Head of caudate nucleus (tissue), 42 donors: Measurements from ENCODE around the gene BIRC7.
"Not testable (repeated sequence)": the region's sequence is repeated elsewhere in the genome, so short reads cannot be mapped to it uniquely, and the experiment has no call there.

Source experiments
- DNase-seq, 42 donors: peaks; one replicate each; pipeline versions ENCODE4 v3.0.0 to v3.0.0-alpha.2; 2020 to 2021; ENCODE audit warnings: mixed read lengths in 7 of 42
- intact Hi-C: fragments of 100-400 bp; cut with DNase I; formaldehyde crosslinking; loops from one replicate; pipeline ENCODE4 v1.15.0; 2022

Gene BIRC7

GRCh38 chr20:63240004-63240403, 4.3 kb downstream of the BIRC7 start:
- no peak for DNase-seq
- intact Hi-C loops: no loop called here

- intact Hi-C loops: no loop called here
- DNase-seq: no peak
These were observed 5.6 kb downstream of the BIRC7 start for GRCh38 chr20:63241272-63241671.

GRCh38 chr20:63242736-63243135, 7.0 kb downstream of the BIRC7 start:
- no peak for DNase-seq
- intact Hi-C loops: no loop called here

GRCh38 chr20:63243604-63244247, 8.0 kb downstream of the BIRC7 start:
- no peak for DNase-seq
- intact Hi-C loops: no loop called here

- DNase-seq: no peak
- intact Hi-C loops: no loop called here
These were observed 8.8 kb downstream of the BIRC7 start for GRCh38 chr20:63244468-63244867.

- intact Hi-C loops: no loop called here
- DNase-seq: peak in 1 of 42 donors; percentile 26
These were observed 11.0 kb downstream of the BIRC7 start for GRCh38 chr20:63246490-63247288.

- DNase-seq: no peak
- intact Hi-C loops: no loop called here
These were observed 12.0 kb downstream of the BIRC7 start for GRCh38 chr20:63247671-63248228.

GRCh38 chr20:63248835-63249591, 13.3 kb downstream of the BIRC7 start:
- DNase-seq: no peak
- intact Hi-C loops: no loop called here

GRCh38 chr20:63249891-63250290, 14.2 kb downstream of the BIRC7 start:
- no peak for DNase-seq
- intact Hi-C loops: no loop called here

GRCh38 chr20:63251350-63251749, 15.6 kb downstream of the BIRC7 start:
- intact Hi-C loops: not testable (repeated sequence)
- DNase-seq: peak in 37 of 42 donors; percentile 16 to 68 (median 45)

- peak in 39 of 42 donors; percentile 21 to 82 (median 54) for DNase-seq
- intact Hi-C loops: no loop called here
These were observed 16.6 kb downstream of the BIRC7 start for GRCh38 chr20:63252284-63252711.

GRCh38 chr20:63253065-63253437, 17.3 kb downstream of the BIRC7 start:
- intact Hi-C loops: no loop called here
- no peak for DNase-seq

GRCh38 chr20:63253438-63254231, 17.9 kb downstream of the BIRC7 start:
- intact Hi-C loops: no loop called here
- peak in 31 of 42 donors; percentile 21 to 73 (median 43) for DNase-seq

- DNase-seq: no peak
- intact Hi-C loops: no loop called here
These were observed 18.5 kb downstream of the BIRC7 start, which contains the start of gene NKAIN4 for GRCh38 chr20:63254232-63254605. NKAIN4 (minus strand) TSS chr20:63254463; CDS start chr20:63254450, 13 bp downstream.

- intact Hi-C loops: no loop called here
- no peak for DNase-seq
These were observed 19.1 kb downstream of the BIRC7 start for GRCh38 chr20:63254606-63255384.

- intact Hi-C loops: no loop called here
- no peak for DNase-seq
These were observed 20.4 kb downstream of the BIRC7 start for GRCh38 chr20:63255931-63256704.

- intact Hi-C loops: no loop called here
- DNase-seq: no peak
These were observed 21.2 kb downstream of the BIRC7 start for GRCh38 chr20:63256954-63257353.
